HFF-Myc (cell line): ENCODE results near the gene ZDHHC7.

Experiments
- DNase-seq: peaks from one replicate; pipeline ENCODE4 v3.0.0-alpha.2; 2011; ENCODE audit warnings: low read depth; ENCODE audit errors: extremely low read depth
- H3K4me3 ChIP-seq: replicated peaks from 2 replicates; pipeline ENCODE4 v1.5.1; 2011; ENCODE audit warnings: low read depth, mild to moderate bottlenecking, control low read depth, low read length
- TF ChIP-seq, protein P1 (sequence below): IDR thresholded peaks from 2 replicates; pipeline ENCODE4 v1.5.1; 2012; ENCODE audit warnings: mild to moderate bottlenecking, low read depth, low read length, control low read depth; ENCODE audit errors: missing control alignments

The ZDHHC7 gene

DNA sequence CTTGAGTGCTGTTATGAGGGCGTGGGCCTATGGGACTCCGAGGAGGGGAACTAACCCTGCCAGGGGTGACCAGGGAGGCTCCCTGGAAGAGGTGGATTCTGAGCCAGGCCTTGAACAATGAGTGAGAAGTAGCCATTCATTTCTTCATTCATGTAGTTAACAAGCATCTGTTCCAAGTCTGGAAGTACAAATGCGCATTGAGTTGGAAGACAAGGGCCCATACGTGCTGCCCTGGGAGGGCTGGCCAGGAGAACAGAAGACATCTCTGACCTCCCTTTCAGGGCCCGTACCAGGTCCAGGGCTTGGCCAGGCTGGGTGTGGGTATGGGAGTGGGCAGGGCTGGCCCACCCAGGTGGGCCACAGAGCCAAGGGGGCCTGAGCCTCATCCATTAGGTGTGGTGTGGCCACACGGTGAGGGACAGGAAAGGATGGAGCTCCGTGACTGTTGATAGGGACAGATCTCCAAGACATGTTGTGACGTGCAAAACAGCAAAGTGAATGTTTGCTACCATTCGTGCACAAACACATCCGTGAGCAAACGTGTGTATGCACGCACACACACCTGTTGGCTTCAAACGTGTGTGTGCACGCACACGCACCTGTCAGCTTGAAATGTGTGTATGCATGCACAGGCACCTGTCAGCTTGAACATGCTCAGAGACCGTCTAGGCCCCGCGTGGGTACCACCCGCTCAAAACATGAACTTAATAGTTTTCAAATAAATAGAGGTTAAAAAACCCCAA is 46.8 kb downstream of the ZDHHC7 start:
- H3K4me3 ChIP-seq, result no peak overlapping the region
- TF ChIP-seq, protein P1, sequence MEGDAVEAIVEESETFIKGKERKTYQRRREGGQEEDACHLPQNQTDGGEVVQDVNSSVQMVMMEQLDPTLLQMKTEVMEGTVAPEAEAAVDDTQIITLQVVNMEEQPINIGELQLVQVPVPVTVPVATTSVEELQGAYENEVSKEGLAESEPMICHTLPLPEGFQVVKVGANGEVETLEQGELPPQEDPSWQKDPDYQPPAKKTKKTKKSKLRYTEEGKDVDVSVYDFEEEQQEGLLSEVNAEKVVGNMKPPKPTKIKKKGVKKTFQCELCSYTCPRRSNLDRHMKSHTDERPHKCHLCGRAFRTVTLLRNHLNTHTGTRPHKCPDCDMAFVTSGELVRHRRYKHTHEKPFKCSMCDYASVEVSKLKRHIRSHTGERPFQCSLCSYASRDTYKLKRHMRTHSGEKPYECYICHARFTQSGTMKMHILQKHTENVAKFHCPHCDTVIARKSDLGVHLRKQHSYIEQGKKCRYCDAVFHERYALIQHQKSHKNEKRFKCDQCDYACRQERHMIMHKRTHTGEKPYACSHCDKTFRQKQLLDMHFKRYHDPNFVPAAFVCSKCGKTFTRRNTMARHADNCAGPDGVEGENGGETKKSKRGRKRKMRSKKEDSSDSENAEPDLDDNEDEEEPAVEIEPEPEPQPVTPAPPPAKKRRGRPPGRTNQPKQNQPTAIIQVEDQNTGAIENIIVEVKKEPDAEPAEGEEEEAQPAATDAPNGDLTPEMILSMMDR, result no peak
- DNase-seq, result no peak

DNA sequence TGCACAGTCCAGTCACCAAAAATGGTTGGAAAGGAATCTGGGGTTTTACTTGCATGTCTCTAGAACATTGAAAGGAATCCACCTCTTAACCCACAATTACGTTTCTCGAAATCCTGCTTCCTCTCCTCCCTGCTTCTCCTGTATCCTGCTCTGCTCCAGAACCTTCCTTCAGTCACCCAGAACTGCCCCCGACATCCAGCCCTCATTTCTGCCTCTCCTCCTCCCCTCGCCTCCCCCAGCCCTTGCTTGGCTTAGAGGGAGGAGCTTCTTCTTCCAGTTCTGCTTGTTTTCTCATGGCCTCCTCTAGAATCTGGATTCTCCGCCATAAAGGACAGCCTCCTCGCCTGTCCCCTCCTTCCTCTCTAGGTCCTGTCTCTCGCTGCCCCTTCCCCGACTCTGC is 48.3 kb downstream of the ZDHHC7 start:
- H3K4me3 ChIP-seq, result no peak overlapping the region
- TF ChIP-seq, protein P1, result no peak
- no peak for DNase-seq

DNA sequence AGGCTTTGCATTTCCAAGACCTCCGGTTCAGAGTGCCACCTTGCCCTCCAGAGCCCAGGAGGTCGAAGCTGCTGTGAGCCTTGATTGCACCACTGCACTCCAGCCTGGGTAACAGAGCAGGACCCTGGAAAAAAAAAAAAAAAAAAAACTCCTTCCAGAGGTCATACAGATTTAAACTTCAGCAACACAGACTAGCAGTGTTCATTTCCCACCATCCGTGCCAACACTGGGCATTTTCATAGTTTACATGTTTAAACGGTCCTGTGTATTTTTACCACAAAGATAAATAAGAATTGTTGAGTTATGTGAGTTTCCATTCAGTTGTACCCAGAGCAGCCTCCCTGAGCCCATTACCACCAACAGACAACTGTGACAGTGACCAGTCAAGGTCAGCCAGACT is 50.4 kb downstream of the ZDHHC7 start:
- DNase-seq, result no peak
- no peak overlapping the region for H3K4me3 ChIP-seq
- TF ChIP-seq, protein P1, result no peak

DNA sequence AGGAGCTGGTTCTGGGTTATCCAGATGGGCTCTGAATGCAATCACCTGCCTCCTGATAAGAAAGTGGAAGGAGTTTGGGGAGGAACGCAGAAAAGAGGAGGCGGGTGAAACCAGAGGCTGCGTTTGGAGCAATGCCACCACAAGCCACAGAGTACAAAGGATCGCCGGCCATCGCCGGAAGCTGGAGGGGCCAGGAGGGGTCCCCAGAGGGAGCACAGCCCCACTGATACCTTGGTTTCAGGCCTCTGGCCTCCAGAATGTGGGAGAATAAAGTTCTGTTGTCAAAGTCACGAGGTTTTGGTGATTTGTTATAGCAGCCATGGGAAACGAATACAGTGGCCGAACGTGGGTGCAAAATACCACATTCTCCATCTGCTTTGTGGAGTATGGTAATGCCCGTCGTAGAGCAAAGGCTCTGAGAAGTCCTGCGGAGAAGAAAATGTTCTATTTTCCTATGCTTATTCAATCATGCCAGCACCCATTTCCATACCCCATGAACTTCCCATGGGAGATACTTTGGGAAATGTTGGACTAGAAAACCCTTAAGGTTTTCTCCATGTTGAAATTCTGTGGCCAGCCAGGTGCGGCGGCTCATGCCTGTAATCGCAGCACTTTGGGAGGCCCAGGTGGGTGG is 51.4 kb downstream of the ZDHHC7 start:
- no peak overlapping the region for H3K4me3 ChIP-seq
- TF ChIP-seq, protein P1, result no peak
- no peak for DNase-seq

DNA sequence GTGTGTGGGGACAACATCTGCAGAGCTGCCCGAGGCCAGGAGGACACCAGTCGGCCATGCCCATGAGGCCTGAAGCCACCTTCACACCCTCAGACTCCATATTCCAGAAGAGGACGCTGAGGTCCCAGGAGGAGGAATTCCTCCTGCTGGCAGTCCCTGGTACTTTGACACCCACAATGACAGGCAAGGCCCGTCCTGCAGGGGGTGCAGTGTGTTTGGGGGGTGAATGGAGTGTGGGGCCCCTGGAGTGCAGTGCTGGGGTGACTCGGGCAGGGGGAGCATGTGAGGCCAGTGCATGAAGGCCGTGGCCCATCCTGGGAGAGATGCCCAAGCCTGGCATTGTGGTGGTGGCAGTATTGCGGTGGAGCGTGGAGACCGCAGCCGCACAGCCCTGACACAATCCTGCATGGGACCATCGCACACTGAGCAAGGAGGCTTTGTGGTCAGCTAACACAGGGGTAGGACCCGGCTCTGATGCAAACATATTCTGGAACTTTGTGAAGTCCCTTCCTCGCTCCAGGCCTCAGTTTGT is 52.2 kb downstream of the ZDHHC7 start:
- no peak overlapping the region for H3K4me3 ChIP-seq
- TF ChIP-seq, protein P1, result peak; percentile 38
- no peak for DNase-seq

DNA sequence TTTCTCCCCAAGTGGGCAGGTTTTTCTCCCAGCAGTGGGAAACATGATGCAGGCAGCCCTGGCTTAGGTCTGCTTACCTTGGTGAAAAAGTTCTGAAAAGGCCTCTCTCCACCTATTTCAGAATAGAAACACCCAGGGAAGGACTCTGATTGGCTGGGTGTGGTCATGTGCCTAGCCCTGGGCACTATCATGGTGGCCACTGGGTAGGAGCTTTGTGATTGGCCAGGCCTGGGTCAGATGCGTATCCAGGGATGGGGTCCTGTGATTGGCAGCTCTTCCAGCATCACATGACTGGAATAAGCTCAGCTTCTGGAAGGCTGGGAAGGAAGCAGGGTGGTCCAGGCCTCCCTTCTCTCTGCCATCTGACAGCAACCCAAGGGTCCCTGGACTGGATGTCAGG is 53.5 kb downstream of the ZDHHC7 start:
- no peak for DNase-seq
- TF ChIP-seq, protein P1, result no peak
- no peak overlapping the region for H3K4me3 ChIP-seq
